Natural killer cell (primary cell): ENCODE measurements around the gene ARFRP1. TPM values are rescaled to one million over a fixed set of nuclear protein-coding genes. Genes with fewer than 3 reads are reported as not detected.

Experiments used
- ATAC-seq, 3 donors: fragments of 150-1000 bp in 2 of 3; fragments of 200-7000 bp in 1 of 3; cut with Tn5 transposase; 1 replicate in 1 of 3; 2 replicates in 2 of 3; pipeline ENCODE4 v1.10.0; 2021; ENCODE audit warnings: mild to moderate bottlenecking in 2 of 3, moderate library complexity in 2 of 3
- DNase-seq, 2 donors: peaks; one replicate each; pipeline versions ENCODE4 v3.0.0 to v3.0.0-alpha.2; 2013 to 2021; ENCODE audit warnings: mixed read lengths in 1 of 2
- H3K27ac ChIP-seq: one replicate; pipeline ENCODE4 v1.5.1; 2013; ENCODE audit warnings: mild to moderate bottlenecking, low read length
- H3K27me3 ChIP-seq: one replicate; pipeline ENCODE4 v1.6.1; 2013; ENCODE audit warnings: low read length; ENCODE audit not compliant: control insufficient read depth, insufficient read depth
- H3K36me3 ChIP-seq: one replicate; pipeline ENCODE4 v1.6.1; 2013; ENCODE audit warnings: low read length; ENCODE audit not compliant: control insufficient read depth, insufficient read depth
- H3K4me1 ChIP-seq: one replicate; pipeline ENCODE4 v1.6.1; 2013; ENCODE audit warnings: low read length; ENCODE audit not compliant: control insufficient read depth, insufficient read depth
- H3K4me3 ChIP-seq: one replicate; pipeline ENCODE4 v1.5.1; 2013; ENCODE audit warnings: low read length
- H3K9me3 ChIP-seq: one replicate; pipeline ENCODE4 v1.6.1; 2013; ENCODE audit warnings: low read length; ENCODE audit not compliant: control insufficient read depth, insufficient read depth
- H3K27ac Mint-ChIP-seq, 2 donors: one replicate each; pipeline ENCODE4 v1.8.0; 2022; ENCODE audit warnings: mild to moderate bottlenecking in 2 of 2, mixed read lengths in 2 of 2, moderate library complexity in 1 of 2
- H3K27me3 Mint-ChIP-seq, 2 donors: one replicate each; pipeline ENCODE4 v1.8.0; 2022; ENCODE audit warnings: low read depth in 2 of 2, mixed read lengths in 2 of 2
- H3K36me3 Mint-ChIP-seq: one replicate; pipeline ENCODE4 v1.8.0; 2022; ENCODE audit warnings: mixed read lengths
- H3K4me1 Mint-ChIP-seq, 2 donors: one replicate each; pipeline ENCODE4 v1.8.0; 2022; ENCODE audit warnings: mixed read lengths in 2 of 2
- H3K4me3 Mint-ChIP-seq: one replicate; pipeline ENCODE4 v1.8.0; 2022; ENCODE audit warnings: mild to moderate bottlenecking, moderate library complexity, mixed read lengths
- H3K9me3 Mint-ChIP-seq, 2 donors: one replicate each; pipeline ENCODE4 v1.8.0; 2022; ENCODE audit warnings: mixed read lengths in 2 of 2
- CTCF ChIP-seq: fragments of 200-600 bp; IDR thresholded peaks from one replicate; pipeline ENCODE4 v1.8.0; 2022; ENCODE audit warnings: antibody characterized with exemption
- whole genome bisulfite sequencing: methylation state at CpG from one replicate; pipeline ENCODE4 v1.1.7; 2013; ENCODE audit warnings: missing lambda C conversion rate; ENCODE audit not compliant: insufficient coverage; 5-methylcytosine and 5-hydroxymethylcytosine counted together
- intact Hi-C: fragments of 100-400 bp; cut with micrococcal nuclease; formaldehyde crosslinking; loops from one replicate; pipeline ENCODE4 v1.14.2; 2022
- total RNA-seq, 4 donors: library from RNA; stranded (reverse); fragments of 120-200 nt in 1 of 4; gene quantifications; one replicate each; pipeline versions ENCODE4 v1.2.3 to v1.2.4, GENCODE V29; 2013 to 2022

Gene ARFRP1
- total RNA-seq, 3 donors from 2014 or later (not counting 1 experiment from before 2014, with no cell fraction given), result 43.9 to 55.8 (median 50.6) TPM

GRCh38 chr20:63696306-63696627, 11.5 kb downstream of the ARFRP1 start:
- no peaks in the 10 kb centered on the region for H3K9me3 ChIP-seq
- H3K36me3 Mint-ChIP-seq, result no peaks in the 10 kb centered on the region
- H3K27me3 ChIP-seq, result no peaks in the 10 kb centered on the region
- H3K4me1 Mint-ChIP-seq, result peaks cover 0 to 27% of the 10 kb centered on the region in 2 donors
- no peak overlapping the region for H3K27ac Mint-ChIP-seq
- H3K4me3 ChIP-seq, result no peak overlapping the region
- TF ChIP-seq CTCF, result no peak
- ATAC-seq, result peak; percentile 39 to 57 (median 52)
- H3K4me1 ChIP-seq, result peaks cover 36% of the 10 kb centered on the region
- no peaks in the 10 kb centered on the region for H3K27me3 Mint-ChIP-seq
- whole genome bisulfite sequencing, result 5% methylated on average over 6 of the region's 6 CpGs
- intact Hi-C loops, result no loop called here
- no peak overlapping the region for H3K4me3 Mint-ChIP-seq
- peaks cover 5% of the 10 kb centered on the region for H3K36me3 ChIP-seq
- peak in 1 of 2 donors; percentile 59 for DNase-seq
- H3K9me3 Mint-ChIP-seq, result no peaks in the 10 kb centered on the region
- H3K27ac ChIP-seq, result no peak overlapping the region

DNA sequence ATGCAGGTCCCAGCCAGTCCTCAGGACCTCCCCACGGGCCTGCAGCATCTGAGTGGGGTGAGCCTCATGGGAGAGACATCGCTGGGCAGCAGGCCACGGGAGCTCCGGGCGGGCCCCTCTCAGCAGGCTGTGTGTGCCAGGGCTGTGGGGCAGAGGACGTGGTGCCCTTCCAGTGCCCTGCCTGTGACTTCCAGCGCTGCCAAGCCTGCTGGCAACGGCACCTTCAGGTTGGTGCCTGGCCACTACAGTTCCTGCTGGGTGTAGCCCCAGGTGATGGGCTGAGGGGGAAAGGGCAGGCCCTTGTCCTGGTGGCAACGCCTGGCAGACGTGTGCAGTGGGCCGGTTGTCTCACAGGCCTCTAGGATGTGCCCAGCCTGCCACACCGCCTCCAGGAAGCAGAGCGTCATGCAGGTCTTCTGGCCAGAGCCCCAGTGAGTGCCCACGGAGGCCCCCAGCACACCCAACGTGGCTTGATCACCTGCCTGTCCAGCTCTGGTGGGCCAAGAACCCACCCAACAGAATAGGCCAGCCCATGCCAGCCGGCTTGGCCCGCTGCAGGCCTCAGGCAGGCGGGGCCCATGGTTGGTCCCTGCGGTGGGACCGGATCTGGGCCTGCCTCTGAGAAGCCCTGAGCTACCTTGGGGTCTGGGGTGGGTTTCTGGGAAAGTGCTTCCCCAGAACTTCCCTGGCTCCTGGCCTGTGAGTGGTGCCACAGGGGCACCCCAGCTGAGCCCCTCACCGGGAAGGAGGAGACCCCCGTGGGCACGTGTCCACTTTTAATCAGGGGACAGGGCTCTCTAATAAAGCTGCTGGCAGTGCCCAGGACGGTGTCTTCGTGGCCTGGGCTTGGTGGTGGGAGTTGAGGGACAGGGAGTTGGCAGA, 12.1 kb downstream of the ARFRP1 start:
- intact Hi-C loops, result no loop called here
- TF ChIP-seq CTCF, result no peak
- Mint-ChIP-seq H3K36me3 (no peaks in the 10 kb centered on the region), H3K27ac (no peak overlapping the region), H3K4me1 (peaks cover 0 to 27% of the 10 kb centered on the region in 2 donors), H3K9me3 (no peaks in the 10 kb centered on the region), H3K27me3 (no peaks in the 10 kb centered on the region), H3K4me3 (no peak overlapping the region)
- Histone ChIP-seq H3K36me3 (peaks cover 5% of the 10 kb centered on the region), H3K4me3 (no peak overlapping the region), H3K27me3 (no peaks in the 10 kb centered on the region), H3K4me1 (peaks cover 34% of the 10 kb centered on the region), H3K9me3 (no peaks in the 10 kb centered on the region), H3K27ac (no peak overlapping the region)
- ATAC-seq (no peak), DNase-seq (no peak)
- 84% methylated on average over 25 of the region's 25 CpGs for WGBS

DNA sequence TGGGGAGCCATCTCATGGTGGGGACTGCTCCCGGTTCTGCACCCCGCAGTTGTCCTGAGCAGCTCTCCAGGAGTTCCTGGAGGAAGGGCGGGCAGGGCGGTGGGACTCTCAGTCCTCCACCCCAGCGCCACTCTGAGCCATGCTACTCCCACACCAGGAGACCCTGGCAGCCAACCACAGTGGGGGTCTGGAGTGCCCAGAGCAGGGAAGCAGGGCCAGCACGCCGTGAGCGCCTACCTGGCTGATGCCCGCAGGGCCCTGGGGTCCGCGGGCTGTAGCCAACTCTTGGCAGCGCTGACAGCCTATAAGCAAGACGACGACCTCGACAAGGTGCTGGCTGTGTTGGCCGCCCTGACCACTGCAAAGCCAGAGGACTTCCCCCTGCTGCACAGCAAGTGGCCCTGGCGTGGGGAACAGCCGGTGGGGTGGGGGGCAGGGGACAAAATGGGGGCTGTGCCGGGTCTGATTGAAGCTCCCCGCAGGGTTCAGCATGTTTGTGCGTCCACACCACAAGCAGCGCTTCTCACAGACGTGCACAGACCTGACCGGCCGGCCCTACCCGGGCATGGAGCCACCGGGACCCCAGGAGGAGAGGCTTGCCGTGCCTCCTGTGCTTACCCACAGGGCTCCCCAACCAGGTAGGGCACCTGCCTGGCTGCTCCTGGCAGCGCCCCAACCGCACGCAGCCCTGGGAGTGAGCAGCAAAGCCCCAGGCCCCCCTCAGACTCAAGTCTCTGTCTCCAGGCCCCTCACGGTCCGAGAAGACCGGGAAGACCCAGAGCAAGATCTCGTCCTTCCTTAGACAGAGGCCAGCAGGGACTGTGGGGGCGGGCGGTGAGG, 13.0 kb downstream of the ARFRP1 start:
- Mint-ChIP-seq H3K9me3 (no peaks in the 10 kb centered on the region), H3K27me3 (no peaks in the 10 kb centered on the region), H3K4me1 (peaks cover 0 to 27% of the 10 kb centered on the region in 2 donors), H3K4me3 (no peak overlapping the region), H3K36me3 (no peaks in the 10 kb centered on the region), H3K27ac (peak overlapping the region in 1 of 2 donors; percentile 87)
- H3K4me3 ChIP-seq, result no peak overlapping the region
- 98% methylated on average over 37 of the region's 37 CpGs for WGBS
- DNase-seq (no peak), ATAC-seq (no peak)
- H3K4me1 ChIP-seq, result peaks cover 34% of the 10 kb centered on the region
- peaks cover 5% of the 10 kb centered on the region for H3K36me3 ChIP-seq
- intact Hi-C loops, result no loop called here
- H3K9me3 ChIP-seq, result no peaks in the 10 kb centered on the region
- no peak for TF ChIP-seq CTCF
- H3K27ac ChIP-seq, result no peak overlapping the region
- no peaks in the 10 kb centered on the region for H3K27me3 ChIP-seq
